ENCODE measurements around the gene NPY1R.

NPY1R gene

GRCh38 chr4:163343604-163344146 is 11.3 kb upstream of the NPY1R start, which contains the start of gene NPY5R:
Gene NPY5R, plus strand, starts transcription at chr4:163343892. Its CDS starts 6,382 bp downstream, at chr4:163350274.
- Histone ChIP-seq H3K4me1 (no peaks in the 10 kb centered on the region), H3K9me3 (peaks cover 11% of the 10 kb centered on the region), H4K20me1 (no peaks in the 10 kb centered on the region), H3K27ac (no peak within 1 kb of the TSS), H3K36me3 (no peaks in the 10 kb centered on the region), H3K4me3 (no peak within 1 kb of the TSS), H3K27me3 (no peaks in the 10 kb centered on the region), H3K4me2 (no peak within 1 kb of the TSS), H3K9ac (no peak within 1 kb of the TSS)
- no peak for TF ChIP-seq Cebpa-rat (IDR thresholded peaks at IDR 0.05)

GRCh38 chr4:163335384-163335783 is 3.0 kb upstream of the NPY1R start:
- Histone ChIP-seq H3K4me2 (no peak overlapping the region), H3K27me3 (no peaks in the 10 kb centered on the region), H4K20me1 (no peaks in the 10 kb centered on the region), H3K4me1 (no peaks in the 10 kb centered on the region), H3K9me3 (peaks cover 18% of the 10 kb centered on the region), H3K9ac (no peak overlapping the region), H3K27ac (no peak overlapping the region), H3K4me3 (no peak overlapping the region), H3K36me3 (no peaks in the 10 kb centered on the region)
- TF ChIP-seq Cebpa-rat (IDR thresholded peaks at IDR 0.05), result no peak

- H3K9me3 ChIP-seq, result peaks cover 18% of the 10 kb centered on the region
- no peak overlapping the region for H3K27ac ChIP-seq
- H3K36me3 ChIP-seq, result no peaks in the 10 kb centered on the region
- no peaks in the 10 kb centered on the region for H3K4me1 ChIP-seq
- no peak for TF ChIP-seq Cebpa-rat (IDR thresholded peaks at IDR 0.05)
- H3K4me3 ChIP-seq, result no peak overlapping the region
- no peaks in the 10 kb centered on the region for H4K20me1 ChIP-seq
- H3K27me3 ChIP-seq, result no peaks in the 10 kb centered on the region
- no peak overlapping the region for H3K9ac ChIP-seq
- H3K4me2 ChIP-seq, result no peak overlapping the region; the same call in 1 of the 2 replicates
Observed at GRCh38 chr4:163331629-163332376, 593 bp downstream of the NPY1R start.

- Histone ChIP-seq H4K20me1 (no peaks in the 10 kb centered on the region), H3K27me3 (no peaks in the 10 kb centered on the region), H3K27ac (no peak overlapping the region), H3K9ac (no peak overlapping the region), H3K36me3 (no peaks in the 10 kb centered on the region), H3K4me1 (no peaks in the 10 kb centered on the region), H3K4me2 (no peak overlapping the region), H3K4me3 (no peak overlapping the region), H3K9me3 (peaks cover 18% of the 10 kb centered on the region)
- 0 out of 2 replicates have a peak, but pooled peaks have one; percentile 44 for TF ChIP-seq Cebpa-rat (IDR thresholded peaks at IDR 0.05)
Observed at GRCh38 chr4:163330916-163331628, 1.3 kb downstream of the NPY1R start.

- Histone ChIP-seq H3K9me3 (peaks cover 20% of the 10 kb centered on the region), H4K20me1 (no peaks in the 10 kb centered on the region), H3K36me3 (no peaks in the 10 kb centered on the region), H3K4me3 (no peak overlapping the region), H3K4me1 (no peaks in the 10 kb centered on the region), H3K4me2 (no peak overlapping the region), H3K27me3 (no peaks in the 10 kb centered on the region), H3K9ac (no peak overlapping the region), H3K27ac (no peak overlapping the region)
- no peak for TF ChIP-seq Cebpa-rat (IDR thresholded peaks at IDR 0.05)
Observed at GRCh38 chr4:163317110-163317509, 15.3 kb downstream of the NPY1R start.

GRCh38 chr4:163309466-163309865 is 22.9 kb downstream of the NPY1R start:
- no peak for TF ChIP-seq Cebpa-rat (IDR thresholded peaks at IDR 0.05)
- H3K4me3 ChIP-seq, result no peak overlapping the region
- H3K27ac ChIP-seq, result no peak overlapping the region
- no peaks in the 10 kb centered on the region for H3K4me1 ChIP-seq
- no peaks in the 10 kb centered on the region for H3K27me3 ChIP-seq
- no peaks in the 10 kb centered on the region for H4K20me1 ChIP-seq
- H3K9ac ChIP-seq, result no peak overlapping the region
- H3K4me2 ChIP-seq, result no peak overlapping the region
- no peaks in the 10 kb centered on the region for H3K9me3 ChIP-seq
- H3K36me3 ChIP-seq, result no peaks in the 10 kb centered on the region

- Histone ChIP-seq H3K36me3 (no peaks in the 10 kb centered on the region), H3K4me1 (no peaks in the 10 kb centered on the region), H3K9ac (no peak overlapping the region), H3K27me3 (no peaks in the 10 kb centered on the region), H3K9me3 (no peaks in the 10 kb centered on the region), H3K27ac (no peak overlapping the region), H3K4me2 (no peak overlapping the region), H3K4me3 (no peak overlapping the region), H4K20me1 (no peaks in the 10 kb centered on the region)
- no peak for TF ChIP-seq Cebpa-rat (IDR thresholded peaks at IDR 0.05)
Observed at GRCh38 chr4:163303069-163303468, 29.3 kb downstream of the NPY1R start.

- Histone ChIP-seq H3K27me3 (no peaks in the 10 kb centered on the region), H3K9ac (no peak overlapping the region), H4K20me1 (no peaks in the 10 kb centered on the region), H3K9me3 (no peaks in the 10 kb centered on the region), H3K27ac (no peak overlapping the region), H3K36me3 (no peaks in the 10 kb centered on the region), H3K4me3 (no peak overlapping the region), H3K4me2 (no peak overlapping the region), H3K4me1 (no peaks in the 10 kb centered on the region)
- no peak for TF ChIP-seq Cebpa-rat (IDR thresholded peaks at IDR 0.05)
Observed at GRCh38 chr4:163300445-163300844, 32.0 kb downstream of the NPY1R start.

- no peak for TF ChIP-seq Cebpa-rat (IDR thresholded peaks at IDR 0.05)
- Histone ChIP-seq H3K27ac (no peak overlapping the region), H3K4me3 (no peak overlapping the region), H3K36me3 (no peaks in the 10 kb centered on the region), H3K9me3 (no peaks in the 10 kb centered on the region), H3K27me3 (no peaks in the 10 kb centered on the region), H3K4me1 (no peaks in the 10 kb centered on the region), H4K20me1 (no peaks in the 10 kb centered on the region), H3K9ac (no peak overlapping the region), H3K4me2 (no peak overlapping the region)
Observed at GRCh38 chr4:163295138-163295537, 37.3 kb downstream of the NPY1R start.

- Histone ChIP-seq H3K9ac (no peak overlapping the region), H3K4me3 (no peak overlapping the region), H3K36me3 (no peaks in the 10 kb centered on the region), H3K27me3 (no peaks in the 10 kb centered on the region), H4K20me1 (no peaks in the 10 kb centered on the region), H3K9me3 (no peaks in the 10 kb centered on the region), H3K4me1 (no peaks in the 10 kb centered on the region), H3K4me2 (no peak overlapping the region), H3K27ac (no peak overlapping the region)
- TF ChIP-seq Cebpa-rat (IDR thresholded peaks at IDR 0.05), result no peak
Observed at GRCh38 chr4:163284304-163284703, 48.1 kb downstream of the NPY1R start.

Data from BLaER1 (cell line).